ENCODE measurements around the gene REV1.

Gene REV1

DNA sequence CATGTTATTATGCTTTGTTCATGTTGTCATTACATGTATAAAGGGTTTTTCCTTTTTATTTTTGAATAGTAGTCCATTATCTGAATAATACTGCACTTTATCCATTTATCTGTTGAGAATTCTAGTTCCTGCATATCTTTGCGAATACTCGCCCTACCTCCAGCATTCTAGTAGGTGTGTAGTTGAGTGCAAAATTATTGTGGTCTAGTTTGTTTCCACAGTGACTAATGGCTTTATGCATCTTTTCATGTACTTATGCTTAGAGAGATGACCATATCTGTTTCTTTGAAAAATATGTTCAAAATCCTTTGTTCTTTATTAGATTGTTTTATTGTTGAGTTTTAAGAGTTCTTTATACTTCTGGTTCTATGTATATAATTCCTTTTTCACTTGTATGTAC is 103.8 kb downstream of the REV1 start:
- no peak overlapping the region for H3K4me3 ChIP-seq (replicated peaks; ENCODE audit: insufficient read depth, low read length)
- H3K27ac ChIP-seq (replicated peaks): no peak overlapping the region
- no peak for DNase-seq (ENCODE audit: low read depth in 1 of 2, low spot score in 1 of 2)
- TF ChIP-seq REST (IDR thresholded peaks at IDR 0.05; ENCODE audit: insufficient replicate concordance, low read depth): no peak
- no peak for TF ChIP-seq GABPA (IDR thresholded peaks at IDR 0.05; ENCODE audit: low read depth)
- TF ChIP-seq POLR2AphosphoS5 (IDR thresholded peaks at IDR 0.05; ENCODE audit: low read depth): no peak
- TF ChIP-seq SPI1 (IDR thresholded peaks at IDR 0.05; ENCODE audit: borderline replicate concordance, low read depth): no peak
- no peak for TF ChIP-seq CTCF (IDR thresholded peaks at IDR 0.05; ENCODE audit: insufficient read depth, low read length)
- H3K27me3 ChIP-seq (ENCODE audit: insufficient read depth, poor library complexity, severe bottlenecking): no peaks in the 10 kb centered on the region

GRCh38 chr2:99382143-99382542 is 107.7 kb downstream of the REV1 start:
- TF ChIP-seq GABPA (IDR thresholded peaks at IDR 0.05; ENCODE audit: low read depth) (no peak), REST (IDR thresholded peaks at IDR 0.05; ENCODE audit: insufficient replicate concordance, low read depth) (no peak), POLR2AphosphoS5 (IDR thresholded peaks at IDR 0.05; ENCODE audit: low read depth) (no peak), SPI1 (IDR thresholded peaks at IDR 0.05; ENCODE audit: borderline replicate concordance, low read depth) (no peak), CTCF (IDR thresholded peaks at IDR 0.05; ENCODE audit: insufficient read depth, low read length) (no peak)
- no peaks in the 10 kb centered on the region for H3K27me3 ChIP-seq (ENCODE audit: insufficient read depth, poor library complexity, severe bottlenecking)
- no peak overlapping the region for H3K27ac ChIP-seq (replicated peaks)
- H3K4me3 ChIP-seq (replicated peaks; ENCODE audit: insufficient read depth, low read length): no peak overlapping the region
- no peak for DNase-seq (ENCODE audit: low read depth in 1 of 2, low spot score in 1 of 2)

DNA sequence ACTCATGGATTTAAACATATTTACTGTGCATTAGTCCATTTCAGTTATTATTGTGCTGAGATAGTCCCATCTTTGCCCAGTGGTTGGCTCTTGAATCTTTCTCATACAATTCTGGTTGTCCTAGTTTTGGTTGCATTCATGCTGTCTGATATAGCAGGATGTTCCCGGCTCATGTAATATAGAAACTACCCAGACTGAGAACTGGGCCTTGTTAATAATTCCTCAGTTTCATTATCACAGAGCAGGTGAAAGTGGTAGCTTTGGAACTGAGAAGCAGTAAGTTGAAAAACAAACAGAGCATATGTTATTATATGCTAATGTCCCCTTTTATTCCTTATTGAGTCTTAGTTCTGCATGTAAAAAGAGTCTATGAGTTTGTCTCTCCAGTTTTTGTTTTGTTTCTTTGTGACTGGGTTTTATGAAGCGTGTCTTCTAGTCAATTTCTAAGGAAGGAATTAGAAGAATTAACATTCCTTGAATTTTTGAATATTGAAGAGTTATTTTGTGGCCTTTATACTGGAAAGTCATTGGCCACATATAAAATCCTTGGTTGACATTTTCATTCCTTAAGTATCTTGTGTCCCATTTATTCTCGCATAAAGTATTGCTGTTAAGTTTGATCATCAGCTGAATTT is 109.3 kb downstream of the REV1 start:
- Histone ChIP-seq H3K27ac (replicated peaks) (no peak overlapping the region), H3K27me3 (ENCODE audit: insufficient read depth, poor library complexity, severe bottlenecking) (no peaks in the 10 kb centered on the region), H3K4me3 (replicated peaks; ENCODE audit: insufficient read depth, low read length) (no peak overlapping the region)
- DNase-seq (ENCODE audit: low read depth in 1 of 2, low spot score in 1 of 2): no peak
- TF ChIP-seq GABPA (IDR thresholded peaks at IDR 0.05; ENCODE audit: low read depth) (no peak), REST (IDR thresholded peaks at IDR 0.05; ENCODE audit: insufficient replicate concordance, low read depth) (no peak), CTCF (IDR thresholded peaks at IDR 0.05; ENCODE audit: insufficient read depth, low read length) (no peak), POLR2AphosphoS5 (IDR thresholded peaks at IDR 0.05; ENCODE audit: low read depth) (no peak), SPI1 (IDR thresholded peaks at IDR 0.05; ENCODE audit: borderline replicate concordance, low read depth) (no peak)

Measured in HL-60 (cell line).